IPS DF 6.9 (cell line): ENCODE data around the gene RNF167.

Source experiments
- DNase-seq: peaks from one replicate; pipeline ENCODE4 v3.0.0-alpha.2; 2013; ENCODE audit warnings: low read depth, low spot score
- H3K27ac ChIP-seq: one replicate; pipeline ENCODE4 v1.5.1; 2013; ENCODE audit warnings: low read length, control low read depth
- H3K27me3 ChIP-seq: 2 replicates; pipeline ENCODE4 v1.6.1; 2013; ENCODE audit warnings: mild to moderate bottlenecking, low read length; ENCODE audit not compliant: control insufficient read depth, insufficient read depth
- H3K36me3 ChIP-seq: 2 replicates; pipeline ENCODE4 v1.6.1; 2013; ENCODE audit warnings: low read length; ENCODE audit not compliant: control insufficient read depth, insufficient read depth
- H3K4me1 ChIP-seq: 2 replicates; pipeline ENCODE4 v1.6.1; 2013; ENCODE audit warnings: low read length; ENCODE audit not compliant: control insufficient read depth, insufficient read depth
- H3K4me3 ChIP-seq: 2 replicates; pipeline ENCODE4 v1.5.1; 2013; ENCODE audit warnings: mild to moderate bottlenecking, low read length
- H3K9me3 ChIP-seq: 2 replicates; pipeline ENCODE4 v1.6.1; 2013; ENCODE audit warnings: low read length, inconsistent platforms; ENCODE audit not compliant: control insufficient read depth, insufficient read depth
- WGBS: extraction: QIAGEN DNeasy Blood & Tissue Kit; methylation state at CpG from one replicate; pipeline ENCODE4 v1.1.7; 2013; ENCODE audit warnings: mixed read lengths, missing lambda C conversion rate; ENCODE audit not compliant: insufficient read length, insufficient coverage; 5-methylcytosine and 5-hydroxymethylcytosine counted together

Gene RNF167

GRCh38 chr17:4897198-4897687 is 42.8 kb upstream of the RNF167 start:
- Histone ChIP-seq H3K9me3 (no peaks in the 10 kb centered on the region), H3K27me3 (no peaks in the 10 kb centered on the region), H3K4me1 (0 out of 2 replicates have a peak, but pooled peaks cover 3% of the 10 kb centered on the region), H3K27ac (no peak overlapping the region), H3K4me3 (no peak overlapping the region), H3K36me3 (peaks cover 27% of the 10 kb centered on the region)
- no CpG with 5 or more reads among the region's 10 CpGs for whole genome bisulfite sequencing
- DNase-seq = no peak

GRCh38 chr17:4897785-4898184 is 42.3 kb upstream of the RNF167 start:
- Histone ChIP-seq H3K27me3 (no peaks in the 10 kb centered on the region), H3K4me3 (no peak overlapping the region), H3K9me3 (no peaks in the 10 kb centered on the region), H3K36me3 (peaks cover 23% of the 10 kb centered on the region), H3K27ac (no peak overlapping the region), H3K4me1 (0 out of 2 replicates have a peak, but pooled peaks cover 3% of the 10 kb centered on the region)
- DNase-seq = no peak
- WGBS = no CpG with 5 or more reads among the region's 5 CpGs

- Histone ChIP-seq H3K4me3 (no peak overlapping the region), H3K9me3 (no peaks in the 10 kb centered on the region), H3K27ac (no peak overlapping the region), H3K27me3 (no peaks in the 10 kb centered on the region), H3K4me1 (0 out of 2 replicates have a peak, but pooled peaks cover 3% of the 10 kb centered on the region), H3K36me3 (peaks cover 17% of the 10 kb centered on the region)
- WGBS = no CpG with 5 or more reads among the region's 8 CpGs
- DNase-seq = no peak
These were observed 41.7 kb upstream of the RNF167 start for GRCh38 chr17:4898351-4898750.

- no peak overlapping the region for H3K27ac ChIP-seq
- H3K4me3 ChIP-seq = peak overlapping the region; percentile 38; the same call in 1 of the 2 replicates
- no peak for DNase-seq
- 0 out of 2 replicates have a peak, but pooled peaks cover 3% of the 10 kb centered on the region for H3K4me1 ChIP-seq
- no peaks in the 10 kb centered on the region for H3K9me3 ChIP-seq
- WGBS = no CpG with 5 or more reads among the region's 34 CpGs
- H3K27me3 ChIP-seq = no peaks in the 10 kb centered on the region
- peaks cover 12% of the 10 kb centered on the region for H3K36me3 ChIP-seq
These were observed 41.1 kb upstream of the RNF167 start for GRCh38 chr17:4898927-4899326.

- Histone ChIP-seq H3K4me1 (0 out of 2 replicates have a peak, but pooled peaks cover 3% of the 10 kb centered on the region), H3K27me3 (no peaks in the 10 kb centered on the region), H3K9me3 (no peaks in the 10 kb centered on the region), H3K36me3 (peaks cover 9% of the 10 kb centered on the region), H3K4me3 (peak within 1 kb of the TSS; percentile 38; the same call in 1 of the 2 replicates), H3K27ac (no peak within 1 kb of the TSS)
- DNase-seq = no peak
- WGBS = no CpG with 5 or more reads among the region's 60 CpGs
These were observed 40.5 kb upstream of the RNF167 start, which contains the start of gene C17orf107 for GRCh38 chr17:4899341-4900230. TSS of gene C17orf107 (plus strand) at chr17:4899536. CDS start at chr17:4899763, 227 bp downstream.

GRCh38 chr17:4900231-4901107 is 39.6 kb upstream of the RNF167 start:
- H3K4me3 ChIP-seq = peak overlapping the region; percentile 7; the same call in 1 of the 2 replicates
- H3K27me3 ChIP-seq = no peaks in the 10 kb centered on the region
- no CpG with 5 or more reads among the region's 65 CpGs for WGBS
- no peaks in the 10 kb centered on the region for H3K9me3 ChIP-seq
- DNase-seq = no peak
- no peak overlapping the region for H3K27ac ChIP-seq
- H3K4me1 ChIP-seq = 0 out of 2 replicates have a peak, but pooled peaks cover 3% of the 10 kb centered on the region
- 0 out of 2 replicates have a peak, but pooled peaks cover 3% of the 10 kb centered on the region for H3K36me3 ChIP-seq

GRCh38 chr17:4901108-4901647 is 38.9 kb upstream of the RNF167 start:
- Histone ChIP-seq H3K9me3 (no peaks in the 10 kb centered on the region), H3K36me3 (0 out of 2 replicates have a peak, but pooled peaks cover 3% of the 10 kb centered on the region), H3K4me1 (0 out of 2 replicates have a peak, but pooled peaks cover 3% of the 10 kb centered on the region), H3K27ac (no peak overlapping the region), H3K27me3 (no peaks in the 10 kb centered on the region), H3K4me3 (no peak overlapping the region)
- DNase-seq = no peak
- WGBS = no CpG with 5 or more reads among the region's 37 CpGs

- DNase-seq = no peak
- WGBS = no CpG with 5 or more reads among the region's 48 CpGs
These were observed 38.3 kb upstream of the RNF167 start for GRCh38 chr17:4901648-4902344.

GRCh38 chr17:4902540-4902939 is 37.5 kb upstream of the RNF167 start:
- no CpG with 5 or more reads among the region's 8 CpGs for WGBS
- no peaks in the 10 kb centered on the region for H3K27me3 ChIP-seq
- H3K4me1 ChIP-seq = 0 out of 2 replicates have a peak, but pooled peaks cover 3% of the 10 kb centered on the region
- no peaks in the 10 kb centered on the region for H3K36me3 ChIP-seq
- H3K9me3 ChIP-seq = no peaks in the 10 kb centered on the region
- no peak overlapping the region for H3K4me3 ChIP-seq
- DNase-seq = no peak
- no peak overlapping the region for H3K27ac ChIP-seq

More at GRCh38 chr17:4901648-4902344, 38.3 kb upstream of the RNF167 start:
- Histone ChIP-seq H3K36me3 (no peaks in the 10 kb centered on the region), H3K9me3 (no peaks in the 10 kb centered on the region), H3K27ac (no peak overlapping the region), H3K4me1 (0 out of 2 replicates have a peak, but pooled peaks cover 3% of the 10 kb centered on the region), H3K4me3 (no peak overlapping the region), H3K27me3 (no peaks in the 10 kb centered on the region)
